NCI-H748 (cell line): ENCODE data around the gene CRHR2.

Experiments used
- DNase-seq: peaks from one replicate; lab custom pipeline; 2025; ENCODE audit not compliant: unreplicated experiment; lab: John Stamatoyannopoulos, UW

Gene CRHR2

GRCh38 chr7:30707391-30708357 is 25.4 kb upstream of the CRHR2 start:
- DNase-seq = no peak

DNA sequence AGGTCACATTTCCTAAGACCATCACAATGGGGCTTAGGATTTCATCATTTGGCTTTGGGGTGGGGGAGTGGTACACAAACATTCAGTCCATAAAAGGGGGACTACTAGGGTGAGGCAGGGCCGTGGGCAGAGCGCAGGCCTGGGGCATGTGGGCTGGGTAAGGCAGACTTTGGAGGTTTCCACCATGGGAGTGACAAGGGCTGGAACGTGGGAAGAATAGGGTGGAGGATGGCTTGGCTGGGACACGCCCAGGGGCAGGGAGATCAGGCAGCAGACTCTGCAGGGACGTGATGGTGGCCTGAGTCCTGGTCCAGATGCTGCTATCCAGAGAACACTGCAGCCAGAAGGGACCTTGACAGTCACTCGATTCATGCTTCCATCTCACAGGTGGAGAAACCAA is 24.7 kb upstream of the CRHR2 start:
- DNase-seq = no peak

DNA sequence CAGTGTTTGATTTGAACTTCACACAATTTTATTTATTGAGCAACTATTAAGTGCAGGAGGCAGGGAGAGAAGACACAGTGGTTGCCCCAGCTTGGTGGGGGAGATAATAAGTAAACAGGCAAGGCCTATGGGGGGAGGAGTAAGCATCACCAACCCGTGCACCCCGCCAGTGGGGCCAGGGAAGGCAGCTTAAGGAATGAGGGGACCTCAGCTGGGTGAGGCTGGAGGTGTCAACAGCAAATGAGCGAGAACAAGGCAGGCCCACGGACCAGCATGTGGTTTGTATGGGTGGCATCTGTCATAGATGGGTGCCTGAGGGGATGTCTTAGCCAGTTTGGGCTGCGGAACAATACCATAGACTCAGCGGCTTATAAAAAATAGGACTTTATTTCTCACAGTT is 24.1 kb upstream of the CRHR2 start:
- DNase-seq = no peak

DNA sequence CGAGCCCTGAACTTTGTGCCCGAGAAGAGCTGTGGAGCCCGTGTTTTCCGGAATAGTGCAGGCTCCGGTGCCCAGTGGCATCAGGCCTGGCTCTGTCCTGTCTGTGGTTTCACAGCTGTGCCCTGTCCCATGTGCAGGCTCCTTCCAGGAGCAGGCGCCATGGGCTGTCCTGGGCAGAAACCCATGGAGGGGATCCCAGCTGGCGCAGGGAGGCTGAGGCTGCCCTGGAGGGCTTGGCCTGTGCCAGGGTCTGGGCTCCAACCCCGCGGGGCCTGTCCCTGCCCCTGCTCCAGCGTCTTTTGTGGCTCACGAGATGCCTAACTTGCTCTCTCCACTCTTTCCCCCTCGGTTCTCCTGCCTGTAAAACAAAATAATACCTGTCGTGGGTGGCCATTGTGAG is 23.3 kb upstream of the CRHR2 start:
- no peak for DNase-seq

DNA sequence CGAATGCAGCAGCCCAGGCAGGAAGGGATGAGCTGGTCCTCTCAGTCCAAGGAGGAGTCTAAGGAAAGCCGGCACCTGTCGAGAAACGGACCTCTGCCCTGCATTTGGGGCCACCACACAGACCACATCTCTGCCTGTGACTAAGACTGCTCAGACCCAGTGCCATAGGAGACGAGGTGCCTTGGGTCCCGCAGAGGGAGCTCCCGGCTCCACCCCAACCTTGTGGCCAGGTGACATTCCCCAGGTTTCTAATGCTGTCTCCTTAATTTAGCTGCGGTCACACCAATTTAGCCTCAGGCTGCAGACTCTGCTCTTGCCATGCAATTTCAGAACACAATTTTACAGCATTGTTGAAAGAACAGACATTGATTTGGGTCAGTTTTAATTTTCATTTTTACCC is 22.8 kb upstream of the CRHR2 start:
- DNase-seq = no peak

DNA sequence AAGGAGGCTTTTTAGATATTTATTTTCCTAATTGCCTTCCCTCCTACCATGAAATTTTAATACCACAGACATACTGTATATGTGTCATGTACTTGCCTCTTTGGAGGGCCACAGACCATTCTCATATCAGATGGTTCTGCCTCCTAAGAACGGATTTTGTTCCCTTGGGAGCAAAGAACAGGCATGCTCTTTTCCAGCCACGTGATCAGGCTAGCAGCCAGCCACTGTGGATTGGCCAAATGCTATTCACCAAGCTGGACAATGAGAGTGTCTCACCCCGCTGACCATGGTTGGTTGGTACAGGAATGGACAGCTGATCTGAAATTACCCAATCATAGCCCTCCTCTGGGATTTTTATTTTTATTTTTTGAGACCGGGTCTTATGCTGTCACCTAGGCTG is 21.5 kb upstream of the CRHR2 start:
- no peak for DNase-seq

DNA sequence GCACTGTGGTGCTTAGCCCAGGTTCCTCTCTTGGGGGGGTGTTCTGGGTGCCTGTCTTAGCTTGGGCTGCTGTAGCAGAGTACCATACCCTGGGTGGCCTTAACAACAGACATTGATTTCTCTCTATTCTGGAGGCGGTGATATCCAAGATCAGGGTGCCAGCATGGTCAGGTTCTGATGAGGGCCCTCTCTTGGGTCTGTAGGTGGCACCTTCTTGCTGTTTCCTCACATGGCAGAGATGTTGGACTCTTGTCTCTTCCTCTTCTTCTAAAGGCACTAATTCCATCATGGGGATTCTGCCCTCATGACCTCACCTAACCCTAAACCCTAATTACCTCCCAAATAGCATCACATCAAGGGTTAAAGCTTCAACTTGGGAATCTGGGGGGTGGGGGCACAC is 19.9 kb upstream of the CRHR2 start:
- no peak for DNase-seq

GRCh38 chr7:30700941-30701340 is 18.7 kb upstream of the CRHR2 start:
- no peak for DNase-seq

DNA sequence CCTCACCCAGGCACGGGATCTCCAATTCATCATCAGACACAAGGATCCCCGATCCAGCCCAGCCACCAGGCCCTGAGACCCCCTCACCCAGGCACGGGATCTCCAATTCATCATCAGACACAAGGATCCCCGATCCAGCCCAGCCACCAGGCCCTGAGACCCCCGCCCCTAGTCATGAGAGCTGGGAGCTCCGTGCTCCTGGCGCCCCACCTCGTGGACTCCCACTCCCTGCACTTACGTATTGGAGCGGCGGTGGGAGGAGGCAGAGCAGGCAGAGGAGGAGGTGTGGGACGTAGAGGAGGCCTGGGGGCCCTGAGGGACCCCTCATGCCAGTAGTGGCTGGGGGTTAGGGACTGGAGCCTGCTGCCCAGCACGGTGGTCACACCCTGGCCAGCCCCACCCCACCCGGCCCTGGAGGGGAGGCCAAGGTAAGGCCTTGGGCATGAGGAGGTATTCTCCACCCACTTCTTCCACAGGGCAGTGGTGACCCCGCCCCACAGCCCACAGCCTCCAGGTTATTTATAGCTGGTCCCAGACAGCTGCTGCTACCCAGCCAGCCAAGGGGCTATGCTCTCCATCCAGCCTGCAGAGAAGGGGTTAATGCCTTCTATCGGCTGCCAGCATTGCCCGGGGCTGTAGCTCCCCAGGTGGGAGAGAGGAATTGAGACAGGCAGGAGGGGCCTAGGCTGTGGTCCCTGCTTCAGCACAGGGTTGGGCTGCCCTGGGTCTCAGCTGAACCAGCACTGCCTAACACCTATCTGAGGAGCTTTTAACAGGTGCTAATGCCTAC is 17.6 kb upstream of the CRHR2 start:
- DNase-seq = no peak

- DNase-seq = no peak
These were observed 16.2 kb upstream of the CRHR2 start for GRCh38 chr7:30698481-30698880.

- no peak for DNase-seq
These were observed 15.6 kb upstream of the CRHR2 start for GRCh38 chr7:30697719-30698460.

GRCh38 chr7:30694774-30695721 is 12.8 kb upstream of the CRHR2 start:
- DNase-seq = no peak

DNA sequence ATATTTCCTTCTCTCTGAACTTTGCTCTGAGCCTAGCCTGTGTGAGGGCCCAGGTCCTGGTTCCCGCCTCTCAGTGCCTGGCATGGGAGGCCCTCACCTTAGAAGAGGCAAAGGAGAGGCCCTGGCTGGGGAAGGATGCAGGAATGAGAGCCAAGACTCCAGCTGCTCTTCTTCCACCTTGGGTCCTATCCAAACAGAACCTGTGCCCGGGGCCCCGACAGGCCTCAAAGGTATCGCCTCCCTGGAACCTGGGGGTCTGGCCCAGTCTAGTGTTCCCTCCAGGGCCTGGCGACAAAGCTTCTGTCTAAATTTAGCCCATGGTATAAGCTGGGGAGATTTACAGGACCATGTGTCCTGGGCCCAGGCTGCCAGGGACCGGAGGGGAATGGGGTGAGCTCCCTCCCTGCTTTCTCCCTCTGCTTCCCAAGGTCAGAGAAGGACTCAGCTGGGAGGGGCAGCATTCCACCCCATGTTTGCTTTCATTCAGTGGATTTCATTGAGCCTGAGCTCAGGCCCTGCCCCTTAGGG is 12.0 kb upstream of the CRHR2 start:
- no peak for DNase-seq

DNA sequence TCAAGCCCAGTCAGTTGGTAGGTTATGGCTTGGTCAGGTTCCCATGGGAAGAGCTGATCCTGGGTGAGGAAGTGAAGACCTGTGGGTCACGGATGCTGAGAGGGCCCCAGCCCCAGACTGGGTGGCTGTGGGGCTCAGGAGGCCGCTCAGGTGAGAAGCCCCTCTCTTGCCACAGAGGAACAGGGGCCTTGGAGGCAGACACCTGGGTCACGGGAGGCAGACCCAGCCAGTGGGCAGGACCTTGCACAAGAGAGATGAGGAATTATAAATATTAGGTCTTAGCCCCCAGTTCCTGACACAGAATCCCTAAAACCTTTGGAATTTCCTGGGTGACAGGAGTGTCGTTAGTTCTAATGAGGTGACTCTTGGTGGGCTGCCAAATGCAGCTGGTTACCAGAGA is 10.6 kb upstream of the CRHR2 start:
- no peak for DNase-seq

DNA sequence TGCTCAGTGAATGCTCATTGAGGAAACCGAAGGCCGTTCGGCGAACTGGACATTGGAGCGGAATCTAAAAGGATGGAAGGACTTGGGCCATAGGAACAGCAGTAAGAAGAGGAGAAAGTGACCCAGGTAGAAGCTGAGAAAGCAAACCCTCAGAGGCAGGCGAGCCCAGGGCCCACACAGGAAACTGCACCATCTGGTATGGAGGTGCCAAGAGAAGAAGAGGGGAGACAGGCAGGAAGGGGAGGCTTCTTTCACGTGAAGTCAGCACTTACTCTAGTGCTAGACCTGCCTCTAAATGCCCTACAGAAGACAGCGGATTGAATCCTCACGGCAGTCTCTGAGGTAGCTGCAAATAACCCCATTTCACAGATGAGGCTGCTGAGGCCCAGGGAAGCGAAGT is 10.2 kb upstream of the CRHR2 start:
- no peak for DNase-seq

- DNase-seq = no peak
These were observed 7.8 kb upstream of the CRHR2 start for GRCh38 chr7:30690011-30690410.

GRCh38 chr7:30688718-30689221 is 6.5 kb upstream of the CRHR2 start:
- DNase-seq = peak; percentile 49

DNA sequence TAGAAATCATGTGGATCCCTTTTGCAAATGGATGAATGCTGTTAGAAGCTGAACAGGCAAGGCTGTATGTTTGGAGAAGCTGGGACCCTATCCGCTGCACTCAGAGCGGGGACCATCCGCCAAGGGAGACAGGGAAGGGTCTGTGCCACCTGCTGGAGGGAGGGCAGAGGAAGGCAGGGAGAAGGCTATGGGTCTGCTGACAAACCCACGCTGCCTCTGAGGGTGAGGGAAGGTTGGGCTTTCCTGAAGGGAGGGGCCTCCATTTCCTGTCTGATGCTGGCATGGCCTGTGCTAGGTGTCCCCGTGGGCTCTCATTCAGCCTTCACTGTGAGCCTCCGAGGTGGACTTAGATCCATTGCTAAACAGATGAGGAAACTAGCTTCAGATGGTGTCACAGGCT is 5.3 kb upstream of the CRHR2 start:
- no peak for DNase-seq

DNA sequence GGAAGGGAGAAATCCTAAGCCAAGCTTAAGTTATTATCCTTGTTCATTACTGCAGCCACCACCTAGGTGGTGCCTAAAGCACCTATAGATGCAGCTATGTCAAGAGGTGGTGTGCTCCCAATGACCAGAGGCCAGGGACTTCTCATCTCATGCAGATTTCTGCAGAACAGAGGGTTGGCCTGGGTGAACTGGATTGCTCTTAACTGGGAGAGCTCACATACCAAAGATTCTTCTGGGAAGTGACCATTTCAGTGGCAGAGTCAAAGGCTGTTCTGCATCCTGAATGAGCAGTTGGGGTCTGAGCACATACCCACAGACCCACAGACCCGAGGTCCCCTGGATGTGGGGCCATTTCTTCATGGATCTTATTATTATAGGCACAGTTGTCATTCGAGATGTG is 2.1 kb upstream of the CRHR2 start:
- DNase-seq = no peak

GRCh38 chr7:30683816-30684215 is 1.6 kb upstream of the CRHR2 start:
- DNase-seq = no peak
